ENCODE results near the gene UBB.

DNA sequence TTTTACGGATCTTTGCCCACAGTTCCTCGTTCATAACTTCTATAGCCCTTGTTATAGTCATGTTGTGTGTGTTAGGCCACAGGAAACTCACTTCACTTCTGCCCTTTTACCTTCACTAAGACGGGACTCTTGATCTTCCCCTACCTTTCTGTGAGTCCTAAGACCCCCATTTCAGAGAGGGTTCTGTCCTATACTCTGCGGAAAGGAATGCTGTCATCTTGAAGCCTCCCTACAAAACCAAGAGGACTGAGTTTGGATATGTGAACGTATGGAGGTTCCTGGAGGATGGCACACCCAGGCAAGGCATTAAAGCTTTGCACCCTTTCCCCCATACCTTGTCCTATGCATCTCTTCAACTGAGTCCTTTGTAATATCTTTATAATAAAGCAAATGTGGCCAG, 3.7 kb downstream of the UBB start:
- no peak for TF ChIP-seq TAF1 (IDR thresholded peaks at IDR 0.05; ENCODE audit: borderline replicate concordance, insufficient read depth, low read length)
- TF ChIP-seq, protein P1, sequence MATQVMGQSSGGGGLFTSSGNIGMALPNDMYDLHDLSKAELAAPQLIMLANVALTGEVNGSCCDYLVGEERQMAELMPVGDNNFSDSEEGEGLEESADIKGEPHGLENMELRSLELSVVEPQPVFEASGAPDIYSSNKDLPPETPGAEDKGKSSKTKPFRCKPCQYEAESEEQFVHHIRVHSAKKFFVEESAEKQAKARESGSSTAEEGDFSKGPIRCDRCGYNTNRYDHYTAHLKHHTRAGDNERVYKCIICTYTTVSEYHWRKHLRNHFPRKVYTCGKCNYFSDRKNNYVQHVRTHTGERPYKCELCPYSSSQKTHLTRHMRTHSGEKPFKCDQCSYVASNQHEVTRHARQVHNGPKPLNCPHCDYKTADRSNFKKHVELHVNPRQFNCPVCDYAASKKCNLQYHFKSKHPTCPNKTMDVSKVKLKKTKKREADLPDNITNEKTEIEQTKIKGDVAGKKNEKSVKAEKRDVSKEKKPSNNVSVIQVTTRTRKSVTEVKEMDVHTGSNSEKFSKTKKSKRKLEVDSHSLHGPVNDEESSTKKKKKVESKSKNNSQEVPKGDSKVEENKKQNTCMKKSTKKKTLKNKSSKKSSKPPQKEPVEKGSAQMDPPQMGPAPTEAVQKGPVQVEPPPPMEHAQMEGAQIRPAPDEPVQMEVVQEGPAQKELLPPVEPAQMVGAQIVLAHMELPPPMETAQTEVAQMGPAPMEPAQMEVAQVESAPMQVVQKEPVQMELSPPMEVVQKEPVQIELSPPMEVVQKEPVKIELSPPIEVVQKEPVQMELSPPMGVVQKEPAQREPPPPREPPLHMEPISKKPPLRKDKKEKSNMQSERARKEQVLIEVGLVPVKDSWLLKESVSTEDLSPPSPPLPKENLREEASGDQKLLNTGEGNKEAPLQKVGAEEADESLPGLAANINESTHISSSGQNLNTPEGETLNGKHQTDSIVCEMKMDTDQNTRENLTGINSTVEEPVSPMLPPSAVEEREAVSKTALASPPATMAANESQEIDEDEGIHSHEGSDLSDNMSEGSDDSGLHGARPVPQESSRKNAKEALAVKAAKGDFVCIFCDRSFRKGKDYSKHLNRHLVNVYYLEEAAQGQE (IDR thresholded peaks at IDR 0.05; ENCODE audit: insufficient read depth in 1 of 2, low read depth in 2 of 2, low read length in 2 of 2) = no peak
- TF ChIP-seq SIN3A (IDR thresholded peaks at IDR 0.05; ENCODE audit: borderline replicate concordance, insufficient read depth, low read length) = no peak
- no peak for TF ChIP-seq FOXP2 (optimal IDR thresholded peaks at IDR 0.05; ENCODE audit: borderline replicate concordance, extremely low read depth, extremely low read length, insufficient read depth)
